ENCODE measurements around the gene UBE2V1. TPM values are rescaled to one million over a fixed set of nuclear protein-coding genes. Genes with fewer than 3 reads are reported as not detected.

UBE2V1 gene
- total and polyA plus RNA-seq, 2 of the 13 experiments (the other 11 are each of a cell fraction or from before 2014, with no cell fraction given), result 81.3 to 132 TPM

DNA sequence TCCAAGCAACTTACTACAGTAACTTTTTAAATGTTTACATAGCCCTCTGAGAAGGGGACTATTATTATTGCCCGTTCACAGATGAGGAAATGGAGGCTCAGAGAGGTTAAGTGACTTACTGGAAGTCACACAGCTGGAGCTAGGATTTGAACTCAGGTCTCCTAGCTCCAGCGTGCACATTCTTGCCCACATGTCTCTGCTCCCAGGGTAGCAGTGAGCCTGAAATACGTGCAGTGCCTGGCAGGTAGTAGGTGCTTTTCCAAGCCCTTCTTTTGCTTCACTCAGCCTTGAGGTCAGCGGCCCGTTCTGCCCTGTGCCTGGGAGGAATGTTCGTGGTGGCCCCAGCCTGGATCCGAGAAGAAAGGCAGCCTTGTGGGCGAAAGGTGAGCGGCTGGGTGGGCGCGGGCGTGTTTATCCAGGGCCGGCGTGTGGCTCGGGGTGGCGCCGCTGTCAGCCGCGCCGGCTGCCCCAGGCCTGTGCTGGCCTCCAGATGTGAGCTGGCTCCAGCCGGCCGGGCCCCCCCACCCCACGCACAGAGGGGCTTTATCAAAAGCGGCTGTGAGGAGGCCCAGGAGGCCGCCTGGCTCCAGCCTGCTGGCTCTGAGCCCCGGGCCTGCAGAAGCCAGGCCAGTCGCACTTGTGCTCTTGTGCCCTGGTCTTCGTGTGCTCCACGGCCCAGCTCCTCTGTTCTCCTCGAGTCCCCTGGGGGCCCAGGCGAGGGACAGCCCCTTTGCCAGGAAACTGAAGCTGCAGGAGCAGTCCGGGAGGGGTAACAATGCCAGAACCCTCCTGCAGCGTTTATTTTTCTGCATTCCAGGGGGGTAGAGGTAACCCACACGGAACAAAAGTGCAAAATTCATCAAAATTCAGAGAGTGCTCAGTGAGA, 58.1 kb downstream of the UBE2V1 start (continued):
- TF ChIP-seq ZNF280B (CRISPR knock-in tag; IDR thresholded peaks at IDR 0.05; ENCODE audit: borderline replicate concordance) (no peak), NRL (CRISPR knock-in tag; IDR thresholded peaks at IDR 0.05; ENCODE audit: borderline replicate concordance) (peak; percentile 42; the same call in 1 of the 2 replicates), CHD4 (IDR thresholded peaks at IDR 0.05; ENCODE audit: borderline replicate concordance, low read length) (peak; percentile 98), ZNF33A (CRISPR knock-in tag; IDR thresholded peaks at IDR 0.05; ENCODE audit: borderline replicate concordance) (no peak), ZFP41 (CRISPR knock-in tag; IDR thresholded peaks at IDR 0.05; ENCODE audit: borderline replicate concordance) (0 out of 2 replicates have a peak, but pooled peaks have one; percentile 42), ZSCAN22 (CRISPR knock-in tag; IDR thresholded peaks at IDR 0.05) (0 out of 2 replicates have a peak, but pooled peaks have one; percentile 62), RFXAP (CRISPR knock-in tag; IDR thresholded peaks at IDR 0.05; ENCODE audit: borderline replicate concordance) (peak; percentile 62; the same call in 1 of the 2 replicates), ISX (CRISPR knock-in tag; conservative IDR thresholded peaks at IDR 0.05) (no peak), PPARG (CRISPR knock-in tag; conservative IDR thresholded peaks at IDR 0.05) (peak; percentile 96), TGIF2 (CRISPR knock-in tag; IDR thresholded peaks at IDR 0.05) (peak; percentile 27; the same call in 1 of the 2 replicates), ATF1 (CRISPR knock-in tag; IDR thresholded peaks at IDR 0.05) (no peak), ZNF543 (CRISPR knock-in tag; IDR thresholded peaks at IDR 0.05) (peak; percentile 58; the same call in 1 of the 2 replicates), STAT6 (CRISPR knock-in tag; IDR thresholded peaks at IDR 0.05; ENCODE audit: borderline replicate concordance) (no peak), FOXC1 (CRISPR knock-in tag; IDR thresholded peaks at IDR 0.05; ENCODE audit: borderline replicate concordance) (peak; percentile 76; the same call in 1 of the 2 replicates), MED8 (CRISPR knock-in tag; IDR thresholded peaks at IDR 0.05; ENCODE audit: insufficient replicate concordance) (no peak), PATZ1 (CRISPR knock-in tag; IDR thresholded peaks at IDR 0.05) (peak; percentile 85), BCLAF1 (IDR thresholded peaks at IDR 0.05) (no peak), ZNF207 (IDR thresholded peaks at IDR 0.05; ENCODE audit: borderline replicate concordance) (no peak), ZKSCAN5 (CRISPR knock-in tag; IDR thresholded peaks at IDR 0.05) (no peak)
